Measurements from ENCODE around the gene CDK6.

Gene CDK6

DNA sequence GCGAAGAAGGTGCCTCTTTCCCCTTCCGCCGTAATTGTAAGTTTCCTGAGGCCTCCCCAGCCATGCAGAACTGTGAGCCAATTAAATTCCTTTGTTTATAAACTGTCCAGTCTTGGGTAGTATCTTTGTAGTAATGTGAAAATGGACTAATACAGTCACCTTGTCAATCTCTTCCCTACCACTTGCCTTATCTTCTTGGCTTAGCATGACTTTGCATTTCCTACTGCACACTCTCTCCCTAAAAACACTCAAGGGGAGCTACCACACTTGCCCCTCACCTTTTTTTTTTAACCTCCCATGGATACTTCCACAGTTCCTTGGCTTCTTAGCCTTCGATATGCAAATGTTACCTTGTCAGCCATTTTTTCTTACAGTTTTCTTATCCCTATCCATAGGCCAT, 7.4 kb upstream of the CDK6 start:
- DNase-seq: no peak

GRCh38 chr7:92843034-92843760, 6.8 kb upstream of the CDK6 start:
- no peak for DNase-seq

- no peak for DNase-seq
Measured at GRCh38 chr7:92841192-92841591, 4.8 kb upstream of the CDK6 start.

DNA sequence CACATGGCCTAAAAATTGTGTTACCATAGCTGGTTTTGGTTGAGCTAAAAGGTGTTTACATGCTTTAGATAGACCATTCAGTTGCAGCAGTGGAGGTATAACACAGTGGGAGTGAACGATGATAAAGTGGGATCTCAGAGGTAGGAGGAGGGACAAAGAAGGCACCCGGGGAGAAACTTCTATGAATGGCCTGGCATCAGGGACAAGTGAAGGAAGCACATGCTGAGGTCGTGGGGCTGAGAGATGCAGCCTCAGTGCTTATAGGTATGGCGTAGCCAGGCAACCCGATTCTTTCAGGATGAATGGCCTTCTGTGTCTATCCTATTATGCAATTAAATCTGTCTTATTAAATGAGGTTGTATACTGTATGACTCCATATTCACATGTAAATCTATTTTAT, 3.9 kb upstream of the CDK6 start:
- no peak for DNase-seq

DNA sequence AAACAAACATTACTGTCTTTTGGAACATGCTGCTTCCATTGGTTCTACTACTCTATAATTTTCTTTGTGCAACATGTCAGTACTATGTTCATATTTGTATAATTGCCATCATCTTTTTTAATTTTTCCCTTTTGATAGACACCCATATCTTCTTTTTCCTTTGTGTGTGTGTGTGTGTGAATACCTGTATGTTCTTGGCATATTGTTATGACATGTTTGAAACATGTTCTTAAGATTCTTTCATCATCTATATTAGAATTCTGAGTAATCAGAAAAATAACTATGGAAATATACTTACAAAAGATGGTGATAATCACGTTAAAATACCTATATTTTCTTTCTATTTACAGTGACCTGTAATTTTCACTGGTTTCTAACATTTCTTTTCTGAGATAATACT, 3.5 kb upstream of the CDK6 start:
- no peak for DNase-seq

DNA sequence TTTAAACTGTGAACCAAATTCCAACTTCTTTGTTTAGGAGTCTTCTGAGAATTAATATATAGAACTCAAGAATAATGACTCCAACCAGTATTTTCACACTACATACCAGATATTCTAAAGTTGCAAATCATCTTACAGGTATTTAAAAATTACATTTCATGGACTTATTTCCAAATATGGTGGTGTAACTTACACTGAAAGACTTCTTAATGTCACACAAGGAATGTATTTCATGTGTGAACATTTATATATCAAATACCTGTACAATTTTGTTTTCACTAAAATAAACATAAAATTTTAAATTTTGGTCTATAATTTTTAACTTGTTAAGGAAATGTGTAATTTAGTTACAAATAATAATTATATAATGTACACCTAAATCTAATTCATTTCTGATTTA, 2.6 kb upstream of the CDK6 start:
- DNase-seq: no peak

- no peak for DNase-seq
Measured at GRCh38 chr7:92837000-92837749, 802 bp upstream of the CDK6 start.

- DNase-seq: no peak
Measured at GRCh38 chr7:92835851-92836488, 403 bp downstream of the CDK6 start.

- DNase-seq: peak; percentile 19
Measured at GRCh38 chr7:92835261-92835850, 1.0 kb downstream of the CDK6 start.

DNA sequence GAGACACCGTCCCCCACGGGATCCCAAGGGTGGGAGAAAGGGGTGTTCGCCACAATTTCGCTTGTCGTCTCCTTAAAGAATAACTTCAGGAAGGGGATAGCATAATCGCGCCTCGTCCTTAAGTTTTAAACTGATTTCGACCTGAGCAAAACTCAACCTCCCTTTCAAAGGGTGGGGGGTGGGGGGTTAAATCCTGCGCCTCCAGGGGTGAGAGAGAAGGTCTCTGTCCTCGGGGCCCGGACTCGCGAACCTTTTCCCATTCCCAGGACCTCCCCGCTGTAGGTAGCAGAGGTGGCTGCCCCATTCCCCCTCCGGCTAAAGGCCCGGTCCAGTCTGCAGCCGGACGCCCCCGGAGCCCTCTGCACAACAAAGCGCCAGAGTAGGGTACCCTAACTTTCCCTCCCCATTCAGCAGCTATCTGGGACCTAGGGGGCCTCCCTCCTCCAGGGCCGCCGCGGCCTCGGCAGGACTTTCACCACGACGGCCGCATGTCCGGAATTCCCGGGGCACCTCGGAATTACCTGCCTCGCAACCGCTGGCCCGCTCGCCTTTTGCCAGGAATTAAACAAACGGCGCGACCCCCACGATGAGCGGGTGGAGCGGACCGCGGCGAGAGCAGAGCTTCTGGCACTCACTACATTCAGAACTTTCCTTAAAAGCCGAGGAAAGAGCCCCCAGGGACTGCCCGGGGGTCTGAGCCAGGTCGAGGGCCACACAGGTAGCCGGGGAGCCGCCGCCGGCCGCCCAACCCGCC, 1.7 kb downstream of the CDK6 start:
- no peak for DNase-seq

DNA sequence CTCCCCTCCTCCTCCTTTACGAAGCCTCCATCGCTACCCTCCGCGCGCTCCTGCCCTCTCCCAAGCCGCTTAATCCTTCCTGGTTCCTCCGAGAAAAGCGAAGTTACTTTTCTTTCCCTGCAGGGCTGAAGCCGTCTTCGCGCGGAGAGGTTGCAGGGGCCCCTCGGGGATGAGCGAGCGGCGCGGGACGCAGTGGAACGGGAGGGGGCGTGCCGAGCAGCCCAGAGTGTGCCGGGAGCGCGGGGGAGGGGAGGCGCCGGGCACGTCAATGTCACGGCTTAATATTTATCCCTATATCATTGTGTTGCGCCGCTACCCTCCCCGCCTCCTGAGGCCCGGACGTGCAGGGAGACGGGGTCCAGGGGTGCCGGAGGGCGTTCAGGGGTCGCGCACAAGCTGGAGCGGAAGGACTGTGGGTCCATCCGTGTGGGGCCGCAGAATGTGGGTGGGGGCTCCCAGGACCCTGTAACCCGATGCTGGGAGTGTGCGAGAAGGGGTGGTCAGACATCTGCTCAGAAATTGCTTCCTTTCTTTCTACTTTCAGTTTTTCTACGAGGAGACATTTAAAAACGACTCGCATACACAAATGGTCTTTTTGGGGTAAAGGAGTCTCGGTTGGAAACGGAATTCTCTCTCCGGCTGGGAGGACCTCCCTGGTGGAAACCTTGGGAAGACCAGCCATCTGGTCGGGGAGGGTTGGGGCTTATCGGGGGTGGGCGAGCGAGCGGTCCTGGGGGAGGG, 2.4 kb downstream of the CDK6 start:
- no peak for DNase-seq

DNA sequence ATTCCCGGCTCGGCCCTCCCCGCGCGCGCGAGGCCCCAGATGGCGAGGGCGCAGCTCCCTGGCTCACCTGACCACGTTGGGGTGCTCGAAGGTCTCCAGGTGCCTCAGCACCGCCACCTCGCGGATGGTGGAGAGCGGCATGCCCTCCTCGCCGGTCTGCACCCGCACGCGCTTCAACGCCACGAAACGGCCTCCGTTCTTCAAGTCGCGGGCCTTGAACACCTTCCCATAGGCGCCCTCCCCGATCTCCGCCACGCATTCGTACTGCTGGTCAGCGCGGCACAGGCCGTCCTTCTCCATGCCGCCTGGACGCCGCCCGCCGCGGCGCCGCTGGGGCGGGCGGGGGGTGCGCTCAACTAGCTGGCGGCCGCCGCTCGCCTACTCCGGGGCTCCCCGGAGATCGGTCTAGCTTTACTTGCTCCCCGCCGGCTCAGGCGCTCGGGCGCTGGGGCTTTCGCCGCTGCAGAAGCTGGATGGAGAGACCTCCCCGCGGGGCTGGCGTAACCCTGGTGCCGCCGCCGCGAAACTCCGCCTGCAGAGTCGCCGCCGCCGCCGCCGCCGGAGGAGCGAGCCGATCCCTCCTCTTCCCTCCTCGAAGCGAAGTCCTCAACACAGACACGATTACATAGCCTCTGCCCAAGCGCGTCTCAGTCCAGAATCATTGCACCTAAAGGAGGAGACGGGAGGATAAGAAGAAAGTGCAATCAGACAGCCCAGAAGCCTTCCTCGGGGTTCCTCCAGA, 3.2 kb downstream of the CDK6 start:
- DNase-seq: no peak

GRCh38 chr7:92832534-92833023, 3.8 kb downstream of the CDK6 start:
- no peak for DNase-seq

DNA sequence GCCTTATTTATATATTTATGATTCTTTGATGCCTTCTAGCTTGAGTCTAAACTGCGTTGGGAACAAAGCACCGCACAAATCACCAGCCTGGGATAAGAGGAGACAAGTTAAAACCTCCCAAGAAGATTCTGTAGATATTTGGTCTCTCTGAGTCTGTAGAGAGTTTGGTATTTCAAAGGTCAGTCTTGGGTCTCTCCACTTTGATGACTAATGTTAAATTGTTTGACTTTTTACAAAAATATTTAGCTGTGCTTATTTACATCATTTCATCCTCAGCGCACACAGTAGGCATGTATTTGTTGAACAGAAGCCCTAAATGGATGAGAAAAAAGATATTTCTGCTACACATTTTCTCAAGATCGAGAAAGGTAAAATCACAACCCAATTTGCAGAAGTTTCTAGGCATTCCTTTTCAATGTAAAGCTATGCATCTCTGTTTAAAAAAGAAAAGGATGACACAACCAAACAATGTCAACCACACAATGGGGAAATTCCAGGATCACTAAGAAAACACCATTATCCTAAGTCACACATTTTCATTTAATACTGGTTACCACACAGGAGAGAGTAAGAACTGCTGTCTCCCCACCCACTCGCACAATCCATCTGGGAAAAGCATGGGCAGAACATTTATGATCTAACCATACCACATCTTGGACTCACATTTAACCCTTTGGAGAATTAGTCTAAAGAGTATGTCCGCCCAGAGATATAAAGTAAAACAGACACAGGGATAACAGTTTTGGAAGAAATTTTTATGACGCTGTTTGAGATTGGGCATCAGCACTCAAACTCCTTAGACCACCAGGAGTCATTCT, 4.4 kb downstream of the CDK6 start:
- DNase-seq: no peak

DNA sequence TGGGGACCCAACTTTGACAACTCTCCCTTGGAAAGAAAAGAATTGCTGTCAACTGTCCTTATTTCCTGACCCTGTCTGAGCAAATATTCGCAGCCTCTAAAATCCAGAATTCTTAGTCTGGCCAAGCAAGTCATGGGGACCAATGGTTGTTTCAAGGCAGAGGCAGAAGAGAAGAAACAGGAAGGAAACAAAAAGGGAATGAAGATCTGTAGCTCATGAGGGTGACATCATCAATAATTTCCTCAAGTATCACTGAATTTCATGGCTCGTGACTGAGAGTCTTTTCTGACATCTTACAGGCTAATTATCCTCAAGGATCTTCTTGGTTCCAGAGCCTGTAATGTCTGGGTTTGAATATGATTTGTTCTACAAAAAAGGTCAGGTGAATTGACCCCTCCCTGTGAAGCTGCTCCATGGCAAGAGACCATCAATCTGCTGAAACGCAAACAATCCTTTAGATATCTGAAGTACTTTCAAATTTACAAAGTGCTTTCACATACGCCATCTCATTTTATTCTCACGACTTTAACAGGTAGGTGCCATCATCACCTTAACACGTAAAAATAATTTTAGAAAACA, 5.8 kb downstream of the CDK6 start:
- no peak for DNase-seq

DNA sequence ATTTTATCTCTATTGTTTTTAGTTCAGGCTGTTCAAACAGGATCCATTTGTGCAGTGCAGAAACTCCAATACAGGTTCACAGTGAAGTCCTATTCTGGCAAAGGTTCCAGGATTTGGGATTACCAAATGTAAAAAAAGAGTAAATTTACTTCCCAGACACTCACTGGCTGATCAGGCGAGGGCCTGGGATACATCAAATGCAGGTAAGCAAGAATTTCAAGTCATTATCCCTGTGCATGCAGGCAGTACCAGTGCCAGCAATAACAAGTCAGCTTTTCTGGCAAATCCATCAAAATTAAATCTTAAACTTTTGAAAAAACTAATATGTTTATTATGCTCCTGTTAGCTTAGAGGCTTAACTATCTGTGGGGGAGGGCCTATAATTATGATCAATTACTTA, 6.3 kb downstream of the CDK6 start:
- no peak for DNase-seq

DNA sequence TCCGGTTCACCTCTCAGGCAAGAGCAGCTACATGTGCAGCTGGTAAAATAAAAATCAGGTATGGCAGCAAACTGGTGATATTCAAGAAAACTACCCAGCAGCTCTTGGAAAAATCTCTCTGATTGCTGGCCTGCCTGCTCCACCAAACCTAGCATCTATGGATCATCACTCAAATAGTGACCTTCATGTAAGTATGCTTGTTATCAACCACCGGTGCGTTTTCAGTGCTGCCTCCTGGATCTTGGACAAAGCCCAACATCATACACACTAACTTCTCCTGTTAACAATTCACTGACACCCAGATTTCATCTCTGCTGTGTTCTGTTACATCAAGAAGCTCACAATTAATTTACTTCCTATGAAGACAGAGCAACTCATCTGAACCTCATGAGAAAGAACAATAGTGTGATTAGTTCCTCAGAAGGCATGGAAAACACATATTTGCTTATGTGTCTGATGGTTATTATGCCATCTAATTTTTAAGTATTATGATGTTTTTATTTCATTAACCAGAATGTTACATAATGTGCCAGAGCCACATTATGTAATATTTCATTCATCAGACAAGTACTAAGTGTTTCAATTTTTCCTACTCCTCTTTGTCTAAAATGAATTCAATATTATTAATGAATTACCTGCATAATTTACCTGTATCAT, 8.8 kb downstream of the CDK6 start:
- DNase-seq: no peak

DNA sequence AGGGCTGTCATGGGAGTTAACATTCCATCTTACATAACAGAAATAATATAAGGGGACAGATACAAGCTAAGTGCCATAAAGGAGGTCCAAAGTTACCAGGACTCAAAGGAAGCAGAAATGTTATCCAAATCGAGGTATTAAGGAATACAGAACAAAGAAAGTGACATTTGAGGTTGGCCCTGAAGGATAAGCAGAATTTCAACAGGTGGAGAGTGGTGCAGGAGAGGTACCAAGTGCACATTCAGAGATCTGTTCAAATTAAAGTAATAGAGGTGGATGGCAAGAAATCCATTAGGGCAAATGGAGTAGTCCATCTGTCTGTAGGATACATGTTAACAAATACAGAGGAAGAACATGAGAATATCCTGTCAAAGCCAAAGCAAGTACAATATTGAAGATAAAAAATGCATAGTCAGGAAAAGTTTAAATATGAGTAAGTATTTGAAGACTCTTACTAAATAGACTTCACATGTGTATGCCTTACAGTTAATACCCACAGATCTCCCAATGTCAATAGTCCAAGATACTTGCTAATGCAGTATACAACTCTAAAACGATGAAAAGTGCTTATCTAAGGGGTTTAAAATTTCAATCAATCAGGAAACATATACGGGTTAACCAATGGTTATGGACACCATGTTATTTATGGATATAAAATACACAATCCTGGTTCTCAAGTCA, 10.0 kb downstream of the CDK6 start:
- no peak for DNase-seq

All from SIG-M5 (cell line).